HepG2 (cell line): ENCODE results near the gene AUNIP. TPM values are rescaled to one million over a fixed set of nuclear protein-coding genes. Genes with fewer than 3 reads are reported as not detected.
A peak's percentile ranks its signal among the peaks of the same experiment; 100 is the strongest.

ENCODE experiments used
- AKAP8 ChIP-seq: sonication (generic); formaldehyde crosslinking; IDR thresholded peaks from 2 replicates; pipeline ENCODE4 v1.5.1; 2020; ENCODE audit warnings: mild to moderate bottlenecking, missing genetic modification reagents
- ARID2 ChIP-seq: sonication (generic); formaldehyde crosslinking; IDR thresholded peaks from 2 replicates; pipeline ENCODE4 v1.8.1; 2022; ENCODE audit warnings: mild to moderate bottlenecking, missing genetic modification reagents, borderline replicate concordance
- ARNT2 ChIP-seq: sonication (generic); formaldehyde crosslinking; IDR thresholded peaks from 2 replicates; pipeline ENCODE4 v1.8.0; 2022; ENCODE audit warnings: mild to moderate bottlenecking, low read depth, missing genetic modification reagents, moderate library complexity
- ETV5 ChIP-seq: IDR thresholded peaks from 2 replicates; pipeline ENCODE4 v1.6.1; 2018; ENCODE audit warnings: missing biosample characterization, missing genetic modification reagents, inconsistent platforms, borderline replicate concordance
- FOSL2 ChIP-seq: sonication (generic); formaldehyde crosslinking; IDR thresholded peaks from 2 replicates; pipeline ENCODE4 v1.4.0; 2020; ENCODE audit warnings: missing genetic modification reagents
- HNRNPLL ChIP-seq: fragments of 200-400 bp; formaldehyde crosslinking; IDR thresholded peaks from 2 replicates; pipeline ENCODE4 v1.6.1; 2017; ENCODE audit warnings: mild to moderate bottlenecking, low read depth, low read length; ENCODE audit not compliant: poor library complexity, severe bottlenecking
- MNT ChIP-seq: fragments of 450-650 bp; IDR thresholded peaks from 2 replicates; pipeline ENCODE4 v1.6.1; 2016
- NFE2 ChIP-seq: sonication (generic); formaldehyde crosslinking; IDR thresholded peaks from 2 replicates; pipeline ENCODE4 v1.4.0; 2020; ENCODE audit warnings: missing genetic modification reagents
- NR2C2 ChIP-seq: sonication (generic); formaldehyde crosslinking; IDR thresholded peaks from 2 replicates; pipeline ENCODE4 v1.4.0; 2020; ENCODE audit warnings: missing genetic modification reagents, mild to moderate bottlenecking, moderate library complexity, borderline replicate concordance
- RAD51 ChIP-seq: fragments of 450-650 bp; IDR thresholded peaks from 2 replicates; pipeline ENCODE4 v1.6.1; 2016; ENCODE audit warnings: borderline replicate concordance
- RARG ChIP-seq: sonication (generic); formaldehyde crosslinking; IDR thresholded peaks from 2 replicates; pipeline ENCODE4 v1.4.0; 2020; ENCODE audit warnings: low read depth, mild to moderate bottlenecking, missing genetic modification reagents
- SETDB1 ChIP-seq: sonication (generic); formaldehyde crosslinking; IDR thresholded peaks from 2 replicates; pipeline ENCODE4 v1.5.1; 2020; ENCODE audit warnings: missing genetic modification reagents, mild to moderate bottlenecking, borderline replicate concordance
- SP2 ChIP-seq: sonication (generic); formaldehyde crosslinking; IDR thresholded peaks from 2 replicates; pipeline ENCODE4 v1.5.1; 2020; ENCODE audit warnings: mild to moderate bottlenecking, missing genetic modification reagents
- TERF1 ChIP-seq: sonication (generic); formaldehyde crosslinking; IDR thresholded peaks from 2 replicates; pipeline ENCODE4 v1.8.0; 2022; ENCODE audit warnings: mild to moderate bottlenecking, missing genetic modification reagents, moderate library complexity
- ZNF276 ChIP-seq: sonication (generic); formaldehyde crosslinking; IDR thresholded peaks from 2 replicates; pipeline ENCODE4 v1.4.0; 2020; ENCODE audit warnings: mild to moderate bottlenecking, low read depth, missing genetic modification reagents
- ZNF557 ChIP-seq: sonication (generic); formaldehyde crosslinking; IDR thresholded peaks from 2 replicates; pipeline ENCODE4 v1.4.0; 2020; ENCODE audit warnings: missing genetic modification reagents
- ZNF687 ChIP-seq: sonication (generic); formaldehyde crosslinking; IDR thresholded peaks from 2 replicates; pipeline ENCODE4 v1.5.1; 2020; ENCODE audit warnings: mild to moderate bottlenecking, missing genetic modification reagents, moderate library complexity
- ZNF781 ChIP-seq: sonication (generic); formaldehyde crosslinking; IDR thresholded peaks from 2 replicates; pipeline ENCODE4 v1.5.1; 2020; ENCODE audit warnings: borderline replicate concordance, mild to moderate bottlenecking, missing genetic modification reagents; ENCODE audit errors: not compliant biosample characterization
- ZSCAN25 ChIP-seq: sonication (generic); formaldehyde crosslinking; IDR thresholded peaks from 2 replicates; pipeline ENCODE4 v1.8.0; 2022; ENCODE audit warnings: mild to moderate bottlenecking, missing genetic modification reagents
- polyA plus RNA-seq, 8 experiments: library from polyadenylated mRNA; depleted of rRNA in 3 of 8; stranded (reverse) in 7 of 8; unstranded in 1 of 8; fragments of >200 nt; fragmentation: Illumina TruSeq in 4 of 8; extraction: Trizol in 4 of 8; gene quantifications; 2 replicates each; pipeline versions ENCODE4 v1.2.1 to v1.2.3, GENCODE V29; 2011 to 2016; ENCODE audit warnings: low read depth in 4 of 8, missing spikeins in 1 of 8, mixed read lengths in 1 of 8; ENCODE audit not compliant: insufficient read depth in 1 of 8
- total RNA-seq, 5 experiments: library from RNA; depleted of rRNA; stranded (reverse); fragments of >200 nt; fragmentation: Illumina TruSeq; extraction: Trizol; gene quantifications; 2 replicates each; pipeline ENCODE4 v1.2.3, GENCODE V29; 2016; ENCODE audit warnings: low read depth in 1 of 5

AUNIP gene
- total and polyA plus RNA-seq, 2 of the 13 experiments (the other 11 are each of a cell fraction or from before 2014, with no cell fraction given), result 3.8 to 12.3 TPM

GRCh38 chr1:25858906-25859789 is at the start of gene AUNIP (continued):
- TF ChIP-seq TERF1 (no peak), RARG (CRISPR knock-in tag) (no peak), ZNF687 (CRISPR knock-in tag) (peak; percentile 97), NFE2 (CRISPR knock-in tag) (no peak), NR2C2 (CRISPR knock-in tag) (no peak), MNT (no peak; the same call in 1 of the 2 replicates), ZSCAN25 (no peak), ARID2 (CRISPR knock-in tag) (peak; percentile 71; the same call in 1 of the 2 replicates), SP2 (CRISPR knock-in tag) (no peak), ETV5 (CRISPR knock-in tag) (peak; percentile 59; the same call in 1 of the 2 replicates), RAD51 (no peak), AKAP8 (CRISPR knock-in tag) (no peak), SETDB1 (no peak), FOSL2 (CRISPR knock-in tag) (no peak; the same call in 1 of the 2 replicates), ZNF557 (no peak), ZNF781 (CRISPR knock-in tag) (no peak), HNRNPLL (peak; percentile 92), ZNF276 (CRISPR knock-in tag) (no peak), ARNT2 (CRISPR knock-in tag) (peak; percentile 94)
